DMS153 (cell line): ENCODE results near the gene SLC16A5.
A peak's percentile ranks its signal among the peaks of the same experiment; 100 is the strongest.
"Not testable (repeated sequence)": the region's sequence is repeated elsewhere in the genome, so short reads cannot be mapped to it uniquely, and the experiment has no call there.

Experiments
- DNase-seq: peaks from one replicate; lab custom pipeline; 2025; lab: John Stamatoyannopoulos, UW

SLC16A5 gene

DNA sequence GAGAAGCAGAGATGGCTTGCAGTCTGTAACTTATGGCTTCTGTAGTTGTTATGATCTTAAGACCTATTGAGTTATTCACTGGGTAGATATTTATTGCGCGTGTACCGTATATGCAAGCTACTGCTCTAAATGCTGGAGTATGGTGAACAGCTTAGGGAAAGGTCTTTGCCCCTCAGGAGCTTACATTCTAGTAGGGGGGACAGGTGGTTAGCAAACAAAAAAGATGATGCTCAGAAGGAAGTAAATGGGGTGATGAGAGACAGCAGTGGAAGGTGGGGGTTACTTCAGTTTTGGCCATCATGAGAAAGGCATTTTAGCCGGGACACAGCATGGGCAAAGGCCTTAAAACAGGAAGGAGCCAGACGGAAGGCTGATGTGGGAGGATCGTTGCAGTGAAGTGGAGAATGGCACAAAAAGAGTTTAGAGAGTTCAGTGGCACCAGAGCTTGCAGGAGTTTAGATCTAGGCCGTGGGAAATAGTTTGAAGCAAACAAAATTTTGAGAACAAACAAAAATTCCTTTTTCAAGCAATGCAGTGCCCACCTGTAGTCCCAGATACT is 24.1 kb downstream of the SLC16A5 start:
- no peak for DNase-seq

DNA sequence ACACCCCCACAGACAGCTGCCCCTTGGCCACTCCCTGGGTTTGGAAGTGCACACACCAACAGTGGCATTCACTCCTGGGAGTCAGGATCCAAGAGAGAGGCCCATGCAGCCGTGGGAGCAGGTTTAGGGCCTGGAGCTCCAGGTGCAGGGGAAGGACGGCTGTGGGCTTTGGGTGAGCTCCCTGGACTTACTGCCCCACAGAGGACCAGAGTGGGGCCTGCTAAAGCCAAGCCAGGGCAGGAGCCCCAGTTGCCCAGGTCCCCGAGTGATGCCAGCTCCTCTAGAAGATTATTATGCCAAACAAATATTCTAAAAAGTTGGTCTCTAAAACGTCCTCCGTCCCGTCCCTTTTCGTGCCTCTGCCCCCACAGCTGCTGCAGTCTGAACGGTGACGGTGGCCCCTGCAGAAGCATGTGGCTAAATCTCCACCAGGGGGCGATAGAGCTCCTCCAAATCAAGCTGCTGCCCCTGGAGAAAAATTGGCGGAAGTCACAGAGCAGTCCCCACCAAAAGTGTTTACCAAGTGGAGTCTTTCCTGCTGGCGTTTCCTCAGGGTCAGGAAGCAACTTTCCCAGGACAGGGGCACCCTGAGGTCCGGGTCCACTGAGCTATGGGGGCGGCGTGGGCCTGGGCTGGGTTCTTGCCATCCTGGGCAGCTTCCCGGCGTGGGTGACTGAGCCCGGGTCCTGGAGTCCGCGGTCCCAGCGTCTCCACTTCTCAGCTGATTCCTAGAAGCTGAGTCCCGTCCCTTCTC is 26.2 kb downstream of the SLC16A5 start:
- DNase-seq = peak; percentile 80

DNA sequence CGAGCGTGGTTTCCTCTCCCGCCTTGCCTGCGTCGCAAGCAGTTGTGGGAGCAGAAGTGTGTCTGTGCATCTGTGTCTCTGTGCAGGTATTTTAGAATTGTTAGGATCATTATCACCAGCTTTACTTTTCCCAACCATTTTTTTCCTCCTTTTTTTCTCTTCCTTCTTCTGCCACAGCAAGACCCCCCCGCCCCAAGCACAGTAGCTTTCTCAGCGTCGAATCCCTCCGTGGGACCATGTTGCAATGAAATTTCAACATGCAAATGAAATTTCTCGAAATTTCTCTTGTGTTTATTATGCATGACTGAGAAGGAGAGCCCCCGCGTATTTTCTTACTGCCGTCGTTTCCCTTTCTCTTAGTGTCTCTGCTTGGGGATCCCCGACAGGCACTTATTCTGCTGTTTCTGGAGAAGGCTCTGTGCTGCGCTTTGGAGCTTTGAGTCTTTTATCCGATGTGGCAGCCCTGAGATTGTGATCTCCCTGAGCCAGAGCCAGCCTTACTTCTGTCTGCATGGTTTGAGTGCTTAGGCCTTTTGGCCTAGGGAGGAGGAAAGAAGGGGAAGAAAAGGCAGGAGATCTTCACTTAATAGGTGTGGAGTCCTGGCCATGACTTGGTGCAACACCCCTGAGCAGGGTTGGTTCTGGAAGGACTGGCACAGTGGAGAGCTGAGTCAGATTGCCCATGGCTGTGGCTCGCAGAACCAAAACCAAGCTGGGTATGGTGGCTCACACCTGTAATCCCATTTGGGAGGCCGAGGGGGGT is 27.0 kb downstream of the SLC16A5 start:
- no peak for DNase-seq

DNA sequence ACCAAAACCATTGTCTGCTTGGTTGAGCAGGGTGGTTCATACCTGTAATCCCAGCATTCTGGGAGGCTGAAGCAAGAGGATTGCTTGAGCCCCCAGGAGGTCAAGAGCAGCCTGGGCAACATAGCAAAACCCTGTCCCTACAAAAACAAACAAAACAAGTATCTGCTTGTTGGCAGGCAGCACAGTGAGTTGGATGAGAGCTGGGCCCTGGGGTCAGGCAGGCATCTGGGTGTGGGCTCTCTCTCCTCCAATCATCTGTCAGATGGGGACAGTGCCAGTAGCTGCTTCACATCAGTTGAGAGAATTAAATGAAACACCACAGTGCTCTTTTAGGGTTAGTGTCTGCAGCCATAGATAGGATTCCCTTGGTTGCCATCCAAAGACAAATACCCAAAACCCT is 27.8 kb downstream of the SLC16A5 start:
- no peak for DNase-seq

DNA sequence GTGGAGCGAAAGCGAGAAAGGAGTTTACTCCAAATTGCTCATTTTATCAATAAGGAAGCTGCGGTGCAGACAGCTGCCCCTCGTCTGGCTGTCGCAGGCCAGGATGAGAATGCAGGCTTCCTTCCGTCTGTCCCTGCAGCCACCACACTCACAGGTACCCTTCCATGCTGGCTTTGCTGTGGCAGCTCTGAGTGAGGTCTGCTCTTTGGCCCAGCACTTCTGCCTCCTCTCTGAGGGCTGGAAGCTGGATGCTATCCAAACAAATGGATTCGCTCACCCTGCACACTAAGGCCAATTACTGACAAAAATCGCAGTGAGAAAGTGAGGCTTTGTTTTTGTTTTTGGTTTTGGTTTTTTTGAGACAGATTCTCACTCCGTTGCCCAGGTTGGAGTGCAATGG is 29.0 kb downstream of the SLC16A5 start:
- DNase-seq = no peak

DNA sequence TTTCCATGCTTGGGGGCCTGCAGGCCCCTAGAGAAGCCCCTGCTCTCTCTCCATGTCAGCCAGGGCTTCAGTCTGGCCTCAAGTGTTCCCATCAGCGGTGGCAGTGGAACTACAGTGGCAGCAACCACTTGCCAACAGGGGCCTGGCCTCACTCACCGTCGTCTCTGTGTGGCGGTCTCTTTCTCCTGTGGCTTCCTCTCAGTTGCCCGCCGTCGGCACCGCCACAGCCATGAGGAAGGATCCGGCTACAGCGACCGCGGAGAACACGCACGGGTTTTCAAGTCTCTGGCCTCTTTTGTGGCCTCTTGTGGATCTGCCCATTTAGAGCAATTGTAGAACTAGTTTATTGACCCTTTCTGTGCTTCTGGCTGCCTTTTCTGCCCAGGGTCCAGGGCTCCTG is 30.6 kb downstream of the SLC16A5 start:
- no peak for DNase-seq

DNA sequence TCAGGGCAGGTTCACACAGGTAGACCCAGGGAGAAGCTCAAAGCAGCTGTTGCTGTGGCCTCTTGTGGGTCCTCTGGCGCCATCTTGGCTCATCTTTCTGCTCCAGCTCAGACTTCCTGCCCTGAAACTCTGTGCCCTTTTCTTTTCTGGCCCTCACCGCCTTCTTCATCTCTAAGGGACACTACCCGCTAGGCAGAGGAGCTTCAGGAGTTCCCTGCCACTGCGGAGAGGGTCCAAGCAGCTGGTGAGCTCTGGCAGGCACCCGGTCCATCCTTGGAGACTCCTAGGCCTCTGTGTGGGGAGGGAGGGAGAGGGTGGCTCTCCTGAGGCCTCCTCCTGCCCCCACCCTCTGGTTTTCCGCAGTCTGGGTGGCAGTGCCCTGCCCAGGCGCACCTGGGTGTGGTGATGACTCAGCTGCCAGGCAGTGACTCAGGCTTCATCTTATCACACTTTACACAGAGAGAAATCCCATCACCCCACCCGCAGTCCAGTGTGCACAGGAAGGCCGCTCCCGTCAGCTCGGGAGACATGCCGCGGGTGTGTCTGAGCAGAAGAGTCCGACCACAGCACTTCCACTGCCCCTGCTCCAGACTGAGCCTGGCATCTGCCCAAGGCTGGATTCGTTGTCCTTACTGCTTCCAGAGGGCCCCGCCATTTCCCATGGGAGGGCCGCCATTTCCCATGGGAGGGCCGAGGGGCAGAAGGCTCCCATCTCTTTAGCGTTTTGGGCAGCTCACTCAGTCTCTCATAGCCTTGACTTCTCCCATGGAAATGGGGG is 36.5 kb downstream of the SLC16A5 start:
- peak; percentile 92 for DNase-seq

DNA sequence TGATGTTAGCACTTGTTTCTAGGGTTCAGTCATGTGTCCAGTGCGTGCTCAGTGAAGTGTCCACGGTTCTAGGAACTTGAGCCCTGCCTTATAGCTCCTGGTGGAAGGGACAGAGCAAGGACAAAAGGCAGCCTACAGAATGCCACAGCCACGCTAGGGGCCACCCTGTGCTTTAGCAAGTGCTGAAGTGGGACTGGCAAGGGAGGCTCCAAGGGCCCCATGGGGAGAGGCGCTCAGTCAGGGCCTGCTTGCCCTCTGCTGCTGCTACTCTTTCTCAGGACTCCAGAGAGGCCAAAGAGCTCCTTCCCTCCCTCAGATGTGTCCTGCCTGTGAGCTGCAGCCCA is 37.0 kb downstream of the SLC16A5 start:
- DNase-seq = no peak

DNA sequence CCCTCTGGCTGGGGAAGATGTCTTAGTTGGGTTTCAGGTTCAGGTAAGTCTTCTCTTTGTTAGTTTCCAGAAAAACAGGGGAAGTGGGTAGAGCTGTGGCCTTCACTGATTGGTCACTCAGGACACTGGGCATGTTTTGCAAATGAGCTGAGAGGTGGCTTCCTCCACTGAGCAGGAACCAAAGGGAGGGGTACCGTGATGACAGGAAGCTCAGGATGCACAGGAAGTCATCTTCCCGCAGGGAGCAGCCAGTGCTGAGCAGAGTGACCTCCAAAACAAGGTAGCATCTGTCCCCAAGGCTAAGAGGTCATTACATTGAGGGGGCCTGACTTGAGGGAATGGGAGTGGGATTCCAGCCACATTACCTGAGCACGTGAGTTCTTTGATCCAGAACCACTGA is 38.2 kb downstream of the SLC16A5 start:
- DNase-seq = no peak

DNA sequence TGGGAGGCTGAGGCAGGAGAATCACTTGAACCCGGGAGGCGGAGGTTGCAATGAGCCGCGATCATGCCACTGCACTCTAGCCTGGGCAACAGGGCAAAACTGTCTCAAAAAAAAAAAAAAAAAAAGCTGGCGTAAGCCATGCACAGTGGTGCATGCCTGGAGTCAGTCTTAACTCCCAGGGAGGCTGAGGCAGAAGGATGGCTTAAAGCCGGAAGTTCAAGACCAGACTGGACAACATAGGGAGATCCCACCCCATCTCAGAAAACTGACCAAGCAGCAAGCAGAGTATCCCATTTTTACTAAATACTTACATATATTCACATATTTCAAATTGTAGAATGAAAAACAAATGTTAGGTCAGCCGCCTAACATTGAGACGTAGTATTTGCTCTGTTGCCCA is 39.2 kb downstream of the SLC16A5 start:
- no peak for DNase-seq

DNA sequence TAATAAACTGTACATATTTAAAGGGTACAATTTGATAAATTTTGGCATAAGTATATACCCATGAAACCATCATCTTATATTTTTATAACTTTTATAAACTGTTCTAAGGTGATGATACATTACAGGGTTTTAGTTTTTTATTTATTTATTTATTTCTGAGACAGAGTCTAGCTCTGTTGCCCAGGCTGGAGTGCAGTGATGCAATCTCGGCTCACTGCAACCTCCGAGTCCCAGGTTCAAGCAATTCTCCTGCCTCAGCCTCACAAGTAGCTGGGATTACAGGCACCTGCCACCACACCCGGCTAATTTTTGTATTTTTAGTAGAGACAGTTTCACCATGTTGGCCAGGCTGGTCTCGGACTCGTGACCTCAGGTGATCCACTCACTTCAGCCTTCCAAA is 40.2 kb downstream of the SLC16A5 start:
- DNase-seq = not testable (repeated sequence)

DNA sequence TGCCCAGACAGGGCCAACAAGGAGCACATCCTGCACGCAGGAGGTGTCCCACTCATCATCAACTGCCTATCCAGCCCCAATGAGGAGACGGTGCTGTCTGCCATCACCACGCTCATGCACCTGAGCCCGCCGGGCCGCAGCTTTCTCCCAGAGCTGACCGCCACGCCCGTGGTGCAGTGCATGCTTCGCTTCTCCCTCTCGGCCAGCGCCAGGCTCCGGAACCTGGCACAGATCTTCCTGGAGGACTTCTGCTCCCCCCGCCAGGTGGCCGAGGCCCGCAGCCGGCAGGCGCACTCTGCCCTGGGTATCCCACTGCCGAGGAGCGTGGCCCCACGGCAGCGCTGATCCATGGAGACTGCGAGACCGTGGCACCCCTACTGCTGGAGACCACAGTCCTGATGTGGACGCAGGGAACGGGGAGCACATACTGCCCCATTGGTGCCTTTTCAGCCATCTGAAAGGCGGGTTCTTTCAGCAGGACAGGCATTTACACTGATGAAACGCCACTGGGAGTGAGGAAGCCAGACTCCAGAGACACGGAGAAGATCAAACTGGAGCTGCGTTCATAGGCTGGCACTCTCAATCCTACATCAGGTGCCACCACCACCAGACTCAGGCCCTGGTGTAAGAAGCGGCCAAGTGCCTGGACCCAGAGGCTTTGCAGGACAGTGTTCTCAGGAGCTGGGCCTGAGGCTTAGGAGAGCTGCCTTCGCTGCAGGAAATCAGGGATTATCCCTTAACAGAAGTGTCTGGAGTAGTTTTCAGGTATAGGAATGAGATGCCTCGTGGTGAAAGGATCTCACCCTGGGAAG is 41.1 kb downstream of the SLC16A5 start:
- DNase-seq = no peak

DNA sequence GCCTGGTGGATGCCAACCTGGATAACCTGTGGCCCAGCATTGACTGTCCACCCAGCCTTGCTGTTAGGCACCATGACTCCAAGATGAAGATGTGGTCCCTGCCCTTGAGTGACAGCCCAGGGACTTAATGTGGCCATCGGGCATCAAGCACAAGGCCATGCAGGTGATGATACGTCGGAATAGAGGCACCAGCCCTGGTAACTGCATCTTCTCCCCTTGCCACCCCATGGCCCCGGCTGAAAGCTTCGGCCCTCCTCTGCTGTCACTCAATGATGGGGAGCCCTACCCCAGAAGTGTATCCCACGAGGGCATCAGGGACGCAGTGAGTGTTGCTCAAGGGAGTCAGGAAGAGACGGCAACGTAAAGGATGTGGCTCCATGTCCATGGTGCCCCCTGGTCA is 41.8 kb downstream of the SLC16A5 start:
- no peak for DNase-seq

DNA sequence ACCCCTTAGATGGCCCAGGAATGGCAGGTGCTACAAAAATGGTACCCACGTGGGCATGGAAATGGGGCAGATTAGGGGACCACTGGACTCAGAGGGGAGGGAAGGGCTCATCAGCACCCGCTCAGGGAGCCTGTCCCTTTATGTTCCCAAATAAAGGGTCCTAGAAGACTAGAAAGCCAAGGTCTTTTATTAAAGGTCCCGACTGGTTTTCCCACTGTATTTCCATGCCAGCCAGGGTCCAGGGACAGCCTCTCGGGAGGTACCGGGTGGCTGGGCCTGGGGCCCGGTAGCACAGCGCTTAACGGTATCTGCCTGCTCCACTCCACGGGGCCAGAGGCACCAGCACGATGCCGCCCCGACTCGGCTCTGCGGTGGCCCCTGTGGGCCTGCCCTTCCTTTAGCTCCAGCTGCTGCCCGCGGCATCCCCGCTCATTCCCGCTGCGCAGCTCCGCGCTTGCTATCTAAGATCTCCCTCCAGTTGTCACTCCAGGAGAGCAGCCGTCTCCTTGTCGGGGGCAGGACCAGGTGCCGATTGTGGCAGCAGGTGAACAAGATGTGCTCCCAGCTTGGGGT is 42.4 kb downstream of the SLC16A5 start:
- no peak for DNase-seq

DNA sequence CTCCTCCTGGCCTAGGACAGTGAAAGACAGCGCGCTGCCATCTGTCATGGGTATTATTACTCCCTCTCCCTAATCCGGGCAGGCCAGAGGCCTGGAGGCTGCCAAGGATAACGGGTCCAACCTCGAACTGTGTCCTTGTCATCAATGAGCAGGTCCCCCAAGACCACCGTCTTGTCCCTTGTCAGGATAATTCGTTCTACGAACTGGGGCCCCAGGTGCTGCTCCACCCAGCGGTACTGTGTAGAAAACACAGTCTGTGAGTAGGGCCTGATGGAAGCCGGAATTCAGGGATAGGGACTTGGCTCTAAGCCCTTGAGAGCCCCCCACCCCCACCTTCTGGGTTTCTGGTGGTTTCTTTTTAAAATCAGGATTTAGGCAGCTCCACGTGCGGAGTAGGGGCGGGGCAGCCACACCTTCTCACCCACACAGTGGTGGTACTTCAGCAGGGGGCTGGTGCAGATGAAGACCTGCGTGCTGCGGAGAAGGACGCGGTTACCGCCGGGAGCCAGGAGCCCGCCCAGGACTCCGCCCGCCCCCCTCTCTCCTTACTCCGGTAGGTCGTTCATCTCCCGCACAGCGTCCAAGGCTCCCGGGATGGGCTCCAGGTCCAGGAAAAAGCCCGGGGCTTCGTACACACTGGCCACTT is 43.0 kb downstream of the SLC16A5 start:
- no peak for DNase-seq

DNA sequence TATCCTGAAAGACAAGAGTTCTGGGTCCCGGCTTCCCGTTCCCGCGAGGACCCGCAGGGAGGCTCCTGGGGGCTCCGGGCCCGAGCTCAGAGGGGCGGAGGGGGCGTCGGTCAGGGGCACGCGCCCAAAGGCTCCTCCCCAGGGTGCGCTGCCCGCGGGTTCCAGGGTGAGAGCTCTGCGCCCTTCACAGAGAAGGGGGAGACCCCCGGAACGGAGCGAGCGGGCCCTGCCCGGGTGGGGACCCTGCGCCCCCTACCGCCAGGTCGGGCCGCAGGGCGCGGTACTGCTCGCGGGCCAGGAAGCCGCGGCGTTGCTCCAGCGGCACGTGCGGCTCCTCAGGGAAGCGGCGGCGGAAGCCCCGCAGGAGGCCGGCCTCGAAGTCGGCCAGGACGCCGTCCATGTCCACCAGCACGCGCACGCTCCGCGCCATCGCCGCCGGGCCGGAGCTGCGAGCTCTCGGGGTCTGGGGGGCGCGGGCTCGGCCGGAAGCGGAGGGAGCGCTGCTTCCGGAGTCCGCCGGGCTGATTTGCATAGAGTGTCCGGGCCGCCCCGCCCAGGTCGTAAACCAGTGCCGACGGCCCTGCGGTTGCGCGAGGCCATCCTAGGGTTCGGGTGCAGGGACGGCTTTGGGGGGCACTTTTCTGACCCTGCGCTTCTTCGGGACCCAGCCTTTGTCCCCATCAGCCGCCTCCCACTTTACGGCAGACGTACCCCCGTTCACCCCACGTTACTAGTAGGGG is 43.7 kb downstream of the SLC16A5 start, which contains the start of gene NT5C:
TSS of gene NT5C (minus strand) at position 465 of the 740 bp plus-strand sequence. CDS start at position 430, 35 bp downstream.
- DNase-seq = peak; percentile 54

DNA sequence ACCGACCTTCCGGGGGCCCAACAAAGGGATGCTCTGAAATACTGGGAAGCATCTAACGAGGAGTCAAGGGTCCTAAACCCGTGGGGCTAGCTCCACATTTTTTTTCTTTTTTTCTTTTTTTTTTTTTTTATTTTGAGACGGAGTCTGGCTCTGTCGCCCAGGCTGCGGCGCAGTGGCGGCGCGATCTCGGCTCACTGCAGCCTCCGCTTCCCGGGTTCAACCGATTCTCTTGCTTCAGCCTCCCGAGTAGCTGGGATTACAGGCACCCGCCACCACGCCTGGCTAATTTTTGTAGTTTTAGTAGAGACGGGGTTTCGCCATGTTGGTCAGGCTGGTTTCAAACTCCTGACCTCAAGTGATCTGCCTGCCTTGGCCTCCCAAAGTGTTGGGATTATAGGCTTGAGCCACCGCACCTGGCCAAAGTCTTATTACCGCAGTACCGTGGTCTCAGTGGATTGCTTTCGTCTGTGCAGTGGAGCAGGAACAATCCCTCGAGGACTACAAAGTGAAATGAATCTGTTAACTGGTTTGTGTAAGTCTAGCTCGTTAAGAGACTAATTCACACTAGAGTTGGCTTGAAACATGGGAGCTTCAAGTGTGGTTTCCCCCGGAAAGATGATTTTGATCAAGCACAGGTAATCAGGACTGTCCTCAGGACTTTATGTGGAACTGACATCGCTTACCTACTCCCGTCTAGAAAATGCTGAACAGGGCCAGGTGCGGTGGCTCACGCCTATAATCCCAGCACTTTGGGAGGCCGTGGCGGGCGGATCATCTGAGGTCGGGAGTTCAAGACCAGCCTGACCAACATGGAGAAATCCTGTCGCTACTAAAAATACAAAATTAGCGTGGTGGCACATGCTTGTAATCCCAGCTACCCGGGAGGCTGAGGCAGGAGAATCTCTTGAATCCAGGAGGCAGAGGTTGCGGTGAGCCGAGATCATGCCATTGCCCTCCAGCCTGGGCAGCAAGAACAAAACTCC is 44.6 kb downstream of the SLC16A5 start:
- DNase-seq = not testable (repeated sequence)

DNA sequence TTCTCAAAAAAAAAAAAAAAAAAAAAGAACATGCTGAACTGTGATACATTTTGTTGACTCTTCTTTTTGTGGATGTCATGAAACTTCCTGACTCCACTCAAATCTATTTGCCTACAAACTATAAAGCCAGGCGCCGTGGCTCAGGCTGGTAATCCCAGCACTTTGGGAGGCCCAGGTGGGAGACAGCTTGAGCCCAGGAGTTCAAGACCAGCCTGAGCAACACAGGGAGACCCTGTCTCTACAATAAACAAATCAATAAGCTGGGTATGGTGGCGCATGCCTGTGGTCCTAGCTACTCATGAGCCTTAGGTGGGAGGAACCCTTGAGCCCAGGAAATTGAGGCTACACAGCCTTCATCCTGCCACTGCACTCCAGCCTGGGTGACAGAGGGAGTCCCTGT is 45.2 kb downstream of the SLC16A5 start:
- DNase-seq = no peak
